Testis (tissue), 2 donors: ENCODE results near the gene NRXN3.

ENCODE experiments used
- POLR2A ChIP-seq: fragments of 450-650 bp; IDR thresholded peaks from one replicate; pipeline ENCODE4 v1.6.1; 2017; ENCODE audit warnings: antibody characterized with exemption, mild to moderate bottlenecking, moderate library complexity
- TF ChIP-seq, protein P1 (sequence below), 3 experiments: fragments of 450-650 bp in 2 of 3; fragments of 200-600 bp in 1 of 3; sonication (generic) in 1 of 3; IDR thresholded peaks; one replicate each; pipeline ENCODE4 v1.5.1; 2016 to 2019; ENCODE audit warnings: antibody characterized with exemption in 3 of 3, mild to moderate bottlenecking in 2 of 3, moderate library complexity in 1 of 3

DNA sequence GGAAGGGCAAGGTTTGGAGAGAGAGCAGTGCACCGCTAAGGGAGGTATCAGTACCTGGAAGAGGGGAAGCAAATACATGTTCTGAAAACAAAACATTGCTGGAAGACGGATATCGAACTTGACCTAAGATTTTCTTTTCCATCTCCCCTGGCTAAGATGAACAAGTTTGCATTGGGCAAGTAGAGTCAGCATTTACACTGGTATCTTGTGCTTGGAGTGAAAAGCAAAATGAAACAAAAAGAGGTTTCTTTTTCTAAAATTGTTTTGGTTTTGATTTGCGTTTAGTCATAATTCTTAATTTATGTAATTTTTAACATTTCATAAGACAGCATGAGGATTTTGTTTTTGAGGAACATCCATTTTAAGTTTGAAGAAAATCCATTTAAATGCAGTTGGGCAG lies 881.6 kb downstream of the NRXN3 start:
- TF ChIP-seq POLR2A: no peak
- TF ChIP-seq, protein P1, sequence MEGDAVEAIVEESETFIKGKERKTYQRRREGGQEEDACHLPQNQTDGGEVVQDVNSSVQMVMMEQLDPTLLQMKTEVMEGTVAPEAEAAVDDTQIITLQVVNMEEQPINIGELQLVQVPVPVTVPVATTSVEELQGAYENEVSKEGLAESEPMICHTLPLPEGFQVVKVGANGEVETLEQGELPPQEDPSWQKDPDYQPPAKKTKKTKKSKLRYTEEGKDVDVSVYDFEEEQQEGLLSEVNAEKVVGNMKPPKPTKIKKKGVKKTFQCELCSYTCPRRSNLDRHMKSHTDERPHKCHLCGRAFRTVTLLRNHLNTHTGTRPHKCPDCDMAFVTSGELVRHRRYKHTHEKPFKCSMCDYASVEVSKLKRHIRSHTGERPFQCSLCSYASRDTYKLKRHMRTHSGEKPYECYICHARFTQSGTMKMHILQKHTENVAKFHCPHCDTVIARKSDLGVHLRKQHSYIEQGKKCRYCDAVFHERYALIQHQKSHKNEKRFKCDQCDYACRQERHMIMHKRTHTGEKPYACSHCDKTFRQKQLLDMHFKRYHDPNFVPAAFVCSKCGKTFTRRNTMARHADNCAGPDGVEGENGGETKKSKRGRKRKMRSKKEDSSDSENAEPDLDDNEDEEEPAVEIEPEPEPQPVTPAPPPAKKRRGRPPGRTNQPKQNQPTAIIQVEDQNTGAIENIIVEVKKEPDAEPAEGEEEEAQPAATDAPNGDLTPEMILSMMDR (IDR thresholded peaks at IDR 0.05): no peak
